HCT116 (cell line): Measurements from ENCODE around the gene ZC3H13. TPM values are rescaled to one million over a fixed set of nuclear protein-coding genes. Genes with fewer than 3 reads are reported as not detected.

Experiments used
- ATAC-seq: fragments of 200-7000 bp; cut with Tn5 transposase; 2 replicates; pipeline ENCODE4 v1.9.1; 2020; ENCODE audit warnings: mild to moderate bottlenecking, moderate library complexity
- BruUV-seq: library from RNA; stranded (reverse); fragments of 400-500 nt; replicated peaks from 2 replicates; lab custom pipeline; 2021; lab: Mats Ljungman, UMichigan
- CTCF ChIA-PET: fragments of 300-600 bp; sonication (Branson Sonifier 250); formaldehyde crosslinking; loops from one replicate; lab custom pipeline; 2021; ENCODE audit warnings: antibody characterized with exemption; lab: Charles Lee
- POLR2A ChIA-PET: fragments of 300-600, 350-600 bp; sonication (Branson Sonifier 250); formaldehyde crosslinking; loops from one replicate; lab custom pipeline; 2021; ENCODE audit warnings: antibody characterized with exemption; lab: Charles Lee
- RAD21 ChIA-PET, 2 experiments: fragments of 300-600 bp; sonication (Branson Sonifier 250); formaldehyde crosslinking; loops; one replicate each; lab custom pipeline; 2023; ENCODE audit warnings: low total read pairs in 2 of 2; ENCODE audit not compliant: uncharacterized antibody in 2 of 2, unreplicated experiment in 2 of 2, low non-redundant PET in 1 of 2; lab: Charles Lee
- DNase-seq: peaks from one replicate; pipeline ENCODE4 v3.0.0-alpha.2; 2010; ENCODE audit warnings: low read depth, low spot score
- H2AFZ ChIP-seq: fragments of 200-600 bp; shearing (Covaris generic), sonication (generic); 2 replicates; pipeline ENCODE4 v1.6.1; 2017; ENCODE audit warnings: low read depth, mixed run types, mixed read lengths, antibody characterized with exemption, low read length; ENCODE audit not compliant: poor library complexity, severe bottlenecking
- H3K27ac ChIP-seq: 2 replicates; pipeline ENCODE4 v1.5.1; 2012; ENCODE audit warnings: low read depth, low read length
- H3K27me3 ChIP-seq: fragments of 200-600 bp; sonication (generic); 2 replicates; pipeline ENCODE4 v1.6.1; 2016; ENCODE audit warnings: mixed run types, low read length, mixed read lengths; ENCODE audit not compliant: insufficient read depth
- H3K36me3 ChIP-seq, 2 experiments: fragments of 200-500 bp in 1 of 2; fragments of 200-600 bp in 1 of 2; sonication (Bioruptor generic) in 1 of 2; sonication (generic) in 1 of 2; 2 replicates each; pipeline versions ENCODE4 v1.5.1 to v1.6.1; 2014 to 2016; ENCODE audit warnings: low read length in 2 of 2, inconsistent platforms in 1 of 2, mixed read lengths in 1 of 2, mixed run types in 1 of 2; ENCODE audit not compliant: insufficient read depth in 2 of 2, control insufficient read depth in 1 of 2
- H3K4me1 ChIP-seq, 2 experiments: fragments of 200-600 bp in 1 of 2; sonication (generic) in 1 of 2; 2 replicates each; pipeline versions ENCODE4 v1.5.1 to v1.6.1; 2012 to 2017; ENCODE audit warnings: low read length in 2 of 2, inconsistent platforms in 1 of 2, mild to moderate bottlenecking in 1 of 2, mixed read lengths in 1 of 2, mixed run types in 1 of 2, moderate library complexity in 1 of 2; ENCODE audit not compliant: insufficient read depth in 2 of 2, control insufficient read depth in 1 of 2
- H3K4me2 ChIP-seq: fragments of 200-600 bp; sonication (generic); 2 replicates; pipeline ENCODE4 v1.6.1; 2017; ENCODE audit warnings: mixed run types, low read length, mixed read lengths
- H3K4me3 ChIP-seq, 2 experiments: fragments of 200-600 bp in 1 of 2; sonication (generic) in 1 of 2; replicated peaks in 1 of 2; 2 replicates each; pipeline ENCODE4 v1.5.1; 2011 to 2016; ENCODE audit warnings: low read length in 2 of 2, control low read depth in 1 of 2, low read depth in 1 of 2, mild to moderate bottlenecking in 1 of 2, mixed read lengths in 1 of 2, mixed run types in 1 of 2
- H3K79me2 ChIP-seq: fragments of 200-600 bp; sonication (generic); 2 replicates; pipeline ENCODE4 v1.6.1; 2017; ENCODE audit warnings: mild to moderate bottlenecking, mixed run types, low read length, moderate library complexity, mixed read lengths; ENCODE audit not compliant: insufficient read depth
- H3K9ac ChIP-seq: fragments of 200-600 bp; sonication (generic); 2 replicates; pipeline ENCODE4 v1.6.1; 2016; ENCODE audit warnings: low read length, mixed read lengths
- H3K9me2 ChIP-seq: fragments of 200-600 bp; sonication (generic), shearing (Covaris generic); 2 replicates; pipeline ENCODE4 v1.6.1; 2017; ENCODE audit warnings: mixed run types, mild to moderate bottlenecking, moderate library complexity; ENCODE audit not compliant: insufficient read depth
- H3K9me3 ChIP-seq, 2 experiments: fragments of 200-500 bp in 1 of 2; fragments of 200-600 bp in 1 of 2; sonication (Bioruptor generic) in 1 of 2; sonication (generic) in 1 of 2; 2 replicates each; pipeline ENCODE4 v1.6.1; 2014 to 2017; ENCODE audit warnings: low read length in 2 of 2, mixed read lengths in 2 of 2, inconsistent platforms in 1 of 2, low read depth in 1 of 2, mild to moderate bottlenecking in 1 of 2, mixed run types in 1 of 2, moderate library complexity in 1 of 2; ENCODE audit not compliant: control insufficient read depth in 1 of 2, insufficient read depth in 1 of 2
- H4K20me1 ChIP-seq: fragments of 200-600 bp; sonication (generic), shearing (Covaris generic); 2 replicates; pipeline ENCODE4 v1.6.1; 2017; ENCODE audit warnings: mixed run types, mild to moderate bottlenecking, moderate library complexity; ENCODE audit not compliant: insufficient read depth
- CBX3 ChIP-seq: IDR thresholded peaks from 2 replicates; pipeline ENCODE4 v1.6.1; 2012; ENCODE audit warnings: low read depth
- EGR1 ChIP-seq: IDR thresholded peaks from 2 replicates; pipeline ENCODE4 v1.6.1; 2012; ENCODE audit warnings: low read depth
- EZH2 ChIP-seq: fragments of 200-600 bp; sonication (generic); IDR thresholded peaks from 2 replicates; pipeline ENCODE4 v1.6.1; 2017; ENCODE audit warnings: antibody characterized with exemption, mixed run types
- EZH2phosphoT487 ChIP-seq: fragments of 200-600 bp; IDR thresholded peaks from 2 replicates; pipeline ENCODE4 v1.6.1; 2018; ENCODE audit warnings: antibody characterized with exemption, borderline replicate concordance
- FOSL1 ChIP-seq: IDR thresholded peaks from 2 replicates; pipeline ENCODE4 v1.6.1; 2012; ENCODE audit warnings: low read depth
- JUND ChIP-seq: IDR thresholded peaks from 2 replicates; pipeline ENCODE4 v1.6.1; 2012
- POLR2A ChIP-seq: IDR thresholded peaks from 2 replicates; pipeline ENCODE4 v1.7.0; 2011; ENCODE audit warnings: borderline replicate concordance; ENCODE audit not compliant: insufficient read depth, insufficient read length; ENCODE audit errors: extremely low read depth
- POLR2AphosphoS5 ChIP-seq: IDR thresholded peaks from 2 replicates; pipeline ENCODE4 v1.6.1; 2011; ENCODE audit warnings: mild to moderate bottlenecking, low read depth, low read length, moderate library complexity
- RAD21 ChIP-seq: IDR thresholded peaks from 2 replicates; pipeline ENCODE4 v1.6.1; 2012; ENCODE audit warnings: low read depth, mild to moderate bottlenecking
- SIN3A ChIP-seq: IDR thresholded peaks from 2 replicates; pipeline ENCODE4 v1.6.1; 2012; ENCODE audit warnings: low read depth
- SP1 ChIP-seq: IDR thresholded peaks from 2 replicates; pipeline ENCODE4 v1.6.1; 2012; ENCODE audit warnings: low read depth
- SRF ChIP-seq: IDR thresholded peaks from 2 replicates; pipeline ENCODE4 v1.6.1; 2012; ENCODE audit warnings: low read depth
- TCF7L2 ChIP-seq: IDR thresholded peaks from 2 replicates; pipeline ENCODE4 v1.7.0; 2011; ENCODE audit warnings: borderline replicate concordance, inconsistent platforms; ENCODE audit not compliant: insufficient read depth, insufficient read length; ENCODE audit errors: extremely low read depth
- YY1 ChIP-seq: IDR thresholded peaks from 2 replicates; pipeline ENCODE4 v1.6.1; 2011; ENCODE audit warnings: low read length, low read depth, moderate library complexity, mild to moderate bottlenecking; ENCODE audit not compliant: insufficient replicate concordance; ENCODE audit errors: extremely low read depth
- ZNF274 ChIP-seq: fragments of 200-500 bp; sonication (Bioruptor generic); IDR thresholded peaks from 2 replicates; pipeline ENCODE4 v1.6.1; 2014; ENCODE audit warnings: mild to moderate bottlenecking, low read depth, low read length, inconsistent platforms
- intact Hi-C: fragments of 100-400 bp; cut with micrococcal nuclease; formaldehyde crosslinking; loops from 2 replicates; pipeline ENCODE4 v1.10.0; 2022
- total RNA-seq: library from RNA; stranded (reverse); gene quantifications from one replicate; pipeline ENCODE4 v1.2.1, GENCODE V29; 2021; ENCODE audit not compliant: unreplicated experiment
- TF ChIP-seq, protein P1 (sequence below): IDR thresholded peaks from 2 replicates; pipeline ENCODE4 v1.6.1; 2012
- TF ChIP-seq, protein P2 (sequence below), 3 experiments: fragments of 200-600 bp in 1 of 3; sonication (generic) in 1 of 3; IDR thresholded peaks in 2 of 3; conservative IDR thresholded peaks in 1 of 3; 2 replicates each; pipeline ENCODE4 v1.5.1; 2012 to 2017; ENCODE audit warnings: low read depth in 2 of 3, low read length in 2 of 3, antibody characterized with exemption in 1 of 3, borderline replicate concordance in 1 of 3, control low read depth in 1 of 3, mild to moderate bottlenecking in 1 of 3, mixed read lengths in 1 of 3, mixed run types in 1 of 3, moderate library complexity in 1 of 3; ENCODE audit not compliant: insufficient read depth in 1 of 3
- TF ChIP-seq, protein P3 (sequence below): IDR thresholded peaks from 2 replicates; pipeline ENCODE4 v1.6.1; 2012; ENCODE audit warnings: low read depth

The ZC3H13 gene
- total RNA-seq, 1 experiment from 2014 or later: 37.9 TPM

DNA sequence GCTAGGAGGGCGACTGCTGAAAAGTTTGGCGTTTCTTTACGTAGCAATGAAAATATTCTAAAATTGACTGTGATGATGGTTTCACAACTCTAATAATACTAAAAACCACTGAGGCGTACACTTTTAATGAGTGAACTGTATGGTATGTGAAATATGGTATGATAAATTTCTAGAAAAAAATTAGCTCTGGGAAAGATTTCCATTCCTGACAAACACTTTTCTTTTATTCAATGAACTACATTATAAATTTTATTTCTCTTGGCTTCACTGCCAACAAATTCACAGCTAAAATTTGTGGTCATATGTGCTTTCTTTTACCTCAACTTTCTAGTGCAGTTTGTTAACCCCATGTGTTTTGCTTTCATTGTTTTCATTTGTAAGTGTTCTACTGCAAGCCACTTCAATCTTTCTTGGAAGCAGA, 11.1 kb downstream of the ZC3H13 start:
- TF ChIP-seq POLR2AphosphoS5 (no peak), RAD21 (no peak), FOSL1 (no peak), SP1 (no peak), JUND (no peak), EGR1 (no peak), EZH2phosphoT487 (no peak), SRF (no peak), EZH2 (no peak), YY1 (no peak), POLR2A (no peak), TCF7L2 (no peak), CBX3 (no peak), ZNF274 (no peak), SIN3A (no peak)
- TF ChIP-seq, protein P1, sequence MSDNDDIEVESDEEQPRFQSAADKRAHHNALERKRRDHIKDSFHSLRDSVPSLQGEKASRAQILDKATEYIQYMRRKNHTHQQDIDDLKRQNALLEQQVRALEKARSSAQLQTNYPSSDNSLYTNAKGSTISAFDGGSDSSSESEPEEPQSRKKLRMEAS: no peak
- TF ChIP-seq, protein P2, sequence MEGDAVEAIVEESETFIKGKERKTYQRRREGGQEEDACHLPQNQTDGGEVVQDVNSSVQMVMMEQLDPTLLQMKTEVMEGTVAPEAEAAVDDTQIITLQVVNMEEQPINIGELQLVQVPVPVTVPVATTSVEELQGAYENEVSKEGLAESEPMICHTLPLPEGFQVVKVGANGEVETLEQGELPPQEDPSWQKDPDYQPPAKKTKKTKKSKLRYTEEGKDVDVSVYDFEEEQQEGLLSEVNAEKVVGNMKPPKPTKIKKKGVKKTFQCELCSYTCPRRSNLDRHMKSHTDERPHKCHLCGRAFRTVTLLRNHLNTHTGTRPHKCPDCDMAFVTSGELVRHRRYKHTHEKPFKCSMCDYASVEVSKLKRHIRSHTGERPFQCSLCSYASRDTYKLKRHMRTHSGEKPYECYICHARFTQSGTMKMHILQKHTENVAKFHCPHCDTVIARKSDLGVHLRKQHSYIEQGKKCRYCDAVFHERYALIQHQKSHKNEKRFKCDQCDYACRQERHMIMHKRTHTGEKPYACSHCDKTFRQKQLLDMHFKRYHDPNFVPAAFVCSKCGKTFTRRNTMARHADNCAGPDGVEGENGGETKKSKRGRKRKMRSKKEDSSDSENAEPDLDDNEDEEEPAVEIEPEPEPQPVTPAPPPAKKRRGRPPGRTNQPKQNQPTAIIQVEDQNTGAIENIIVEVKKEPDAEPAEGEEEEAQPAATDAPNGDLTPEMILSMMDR (IDR thresholded peaks at IDR 0.05 in 2 of 3, conservative IDR thresholded peaks at IDR 0.05 in 1 of 3; ENCODE audit: borderline replicate concordance in 1 of 3, insufficient read depth in 1 of 3, low read depth in 2 of 3, low read length in 2 of 3): no peak
- TF ChIP-seq, protein P3, sequence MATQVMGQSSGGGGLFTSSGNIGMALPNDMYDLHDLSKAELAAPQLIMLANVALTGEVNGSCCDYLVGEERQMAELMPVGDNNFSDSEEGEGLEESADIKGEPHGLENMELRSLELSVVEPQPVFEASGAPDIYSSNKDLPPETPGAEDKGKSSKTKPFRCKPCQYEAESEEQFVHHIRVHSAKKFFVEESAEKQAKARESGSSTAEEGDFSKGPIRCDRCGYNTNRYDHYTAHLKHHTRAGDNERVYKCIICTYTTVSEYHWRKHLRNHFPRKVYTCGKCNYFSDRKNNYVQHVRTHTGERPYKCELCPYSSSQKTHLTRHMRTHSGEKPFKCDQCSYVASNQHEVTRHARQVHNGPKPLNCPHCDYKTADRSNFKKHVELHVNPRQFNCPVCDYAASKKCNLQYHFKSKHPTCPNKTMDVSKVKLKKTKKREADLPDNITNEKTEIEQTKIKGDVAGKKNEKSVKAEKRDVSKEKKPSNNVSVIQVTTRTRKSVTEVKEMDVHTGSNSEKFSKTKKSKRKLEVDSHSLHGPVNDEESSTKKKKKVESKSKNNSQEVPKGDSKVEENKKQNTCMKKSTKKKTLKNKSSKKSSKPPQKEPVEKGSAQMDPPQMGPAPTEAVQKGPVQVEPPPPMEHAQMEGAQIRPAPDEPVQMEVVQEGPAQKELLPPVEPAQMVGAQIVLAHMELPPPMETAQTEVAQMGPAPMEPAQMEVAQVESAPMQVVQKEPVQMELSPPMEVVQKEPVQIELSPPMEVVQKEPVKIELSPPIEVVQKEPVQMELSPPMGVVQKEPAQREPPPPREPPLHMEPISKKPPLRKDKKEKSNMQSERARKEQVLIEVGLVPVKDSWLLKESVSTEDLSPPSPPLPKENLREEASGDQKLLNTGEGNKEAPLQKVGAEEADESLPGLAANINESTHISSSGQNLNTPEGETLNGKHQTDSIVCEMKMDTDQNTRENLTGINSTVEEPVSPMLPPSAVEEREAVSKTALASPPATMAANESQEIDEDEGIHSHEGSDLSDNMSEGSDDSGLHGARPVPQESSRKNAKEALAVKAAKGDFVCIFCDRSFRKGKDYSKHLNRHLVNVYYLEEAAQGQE: no peak
- POLR2A ChIA-PET: no interaction called here

More for the DNA sequence above, 11.1 kb downstream of the ZC3H13 start:
- Histone ChIP-seq H3K27ac (no peak overlapping the region), H2AFZ (no peak overlapping the region), H3K9me3 (no peaks in the 10 kb centered on the region), H3K79me2 (peaks cover 69% of the 10 kb centered on the region), H4K20me1 (peaks cover 4% of the 10 kb centered on the region; the same call in 1 of the 2 replicates), H3K27me3 (no peaks in the 10 kb centered on the region), H3K36me3 (peaks cover 5 to 12% of the 10 kb centered on the region in 2 experiments; a peak in 2 of 4 replicates), H3K4me3 (no peak overlapping the region), H3K4me2 (no peak overlapping the region), H3K9ac (no peak overlapping the region), H3K9me2 (no peaks in the 10 kb centered on the region), H3K4me1 (no peaks in the 10 kb centered on the region)
- intact Hi-C loops: no loop called here
- DNase-seq (no peak), ATAC-seq (no peak)
- BruUV-seq: no TSS peak
- CTCF ChIA-PET: no interaction called here
- RAD21 ChIA-PET: no interaction called here
